GM12891 (cell line): ENCODE measurements around the gene NHLH1.

Experiments used
- POLR2A ChIP-seq: IDR thresholded peaks from 2 replicates; pipeline ENCODE4 v1.6.1; 2011; ENCODE audit warnings: low read depth, low read length, control low read depth
- POLR2AphosphoS5 ChIP-seq: IDR thresholded peaks from 2 replicates; pipeline ENCODE4 v1.6.1; 2011; ENCODE audit warnings: low read depth, low read length, control low read depth
- SPI1 ChIP-seq: IDR thresholded peaks from 2 replicates; pipeline ENCODE4 v1.6.1; 2011; ENCODE audit warnings: low read depth, low read length, control low read depth
- TAF1 ChIP-seq: IDR thresholded peaks from 2 replicates; pipeline ENCODE4 v1.6.1; 2011; ENCODE audit warnings: low read depth, low read length, control low read depth

DNA sequence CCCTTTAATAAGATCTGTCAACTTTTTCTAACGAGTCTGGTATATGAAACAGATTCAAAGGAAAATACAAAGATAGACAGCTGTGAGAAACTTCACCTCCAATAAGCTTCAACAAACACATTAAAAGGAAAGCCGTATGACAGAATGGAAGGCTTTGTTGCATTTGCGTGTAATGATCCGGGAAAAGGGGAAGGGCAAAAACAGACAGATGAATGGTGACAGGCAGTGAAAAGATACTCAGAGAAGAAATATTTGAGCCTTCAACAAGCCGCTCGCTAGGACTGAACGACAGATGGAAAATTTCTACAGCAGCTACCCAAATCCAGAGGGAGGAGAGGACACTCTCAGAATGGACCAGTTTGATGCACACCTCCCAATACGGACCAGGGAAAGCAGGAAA lies 38.7 kb upstream of the NHLH1 start:
- TF ChIP-seq POLR2A = no peak
- no peak for TF ChIP-seq TAF1
- no peak for TF ChIP-seq POLR2AphosphoS5
- TF ChIP-seq SPI1 = no peak
